HepG2 (cell line): ENCODE results near the gene GALNT18. TPM values are rescaled to one million over a fixed set of nuclear protein-coding genes. Genes with fewer than 3 reads are reported as not detected.

Experiments
- ATAC-seq: fragments of 200-7000 bp; cut with Tn5 transposase; 3 replicates; pipeline ENCODE4 v1.9.1; 2020; ENCODE audit warnings: mild to moderate bottlenecking, moderate library complexity
- BruUV-seq: library from RNA; stranded (reverse); fragments of 400-500 nt; replicated peaks from 2 replicates; lab custom pipeline; 2021; lab: Mats Ljungman, UMichigan
- CTCF ChIA-PET: fragments of 300-600 bp; formaldehyde crosslinking; extraction: SDS; loops from one replicate; lab custom pipeline; 2021; ENCODE audit warnings: low total read pairs, inconsistent platforms, low intra/inter-chr PET ratio; lab: Yijun Ruan, JAX
- POLR2A ChIA-PET: fragments of 350-600 bp; sonication (Branson Sonifier 250); formaldehyde crosslinking; loops from one replicate; lab custom pipeline; 2020; ENCODE audit warnings: antibody characterized with exemption, inconsistent platforms; lab: Yijun Ruan, JAX
- DNase-seq: peaks from one replicate; pipeline ENCODE4 v3.0.0-alpha.2; 2015; ENCODE audit warnings: low spot score
- FAIRE-seq: peaks from 3 replicates; lab custom pipeline; 2011; peaks lifted over from hg19 to GRCh38; lab: Jason Lieb, UNC
- H2AFZ ChIP-seq: one replicate; pipeline ENCODE4 v1.6.1; 2011; ENCODE audit warnings: low read length, inconsistent platforms
- H3K27ac ChIP-seq: fragments of 300-600 bp; 3 replicates; pipeline ENCODE4 v1.8.0; 2011; ENCODE audit warnings: mixed run types, mild to moderate bottlenecking, mixed read lengths, low read length, inconsistent platforms; ENCODE audit not compliant: insufficient read depth; ENCODE audit errors: extremely low read length
- H3K27me3 ChIP-seq, 2 experiments: fragments of 200-600 bp in 1 of 2; 2 replicates in 1 of 2; 3 replicates in 1 of 2; pipeline versions ENCODE4 v1.6.0 to v1.8.0; 2011; ENCODE audit warnings: low read length in 2 of 2, mild to moderate bottlenecking in 2 of 2, moderate library complexity in 2 of 2, inconsistent platforms in 1 of 2; ENCODE audit not compliant: insufficient read depth in 2 of 2, control insufficient read depth in 1 of 2
- H3K36me3 ChIP-seq, 2 experiments: fragments of 200-600 bp in 1 of 2; replicated peaks in 1 of 2; 2 replicates in 1 of 2; 3 replicates in 1 of 2; pipeline versions ENCODE4 v1.5.1 to v1.8.0; 2011; ENCODE audit warnings: low read length in 2 of 2, inconsistent platforms in 1 of 2; ENCODE audit not compliant: insufficient read depth in 2 of 2, control insufficient read depth in 1 of 2
- H3K4me1 ChIP-seq: 2 replicates; pipeline ENCODE4 v1.5.1; 2012; ENCODE audit warnings: low read length, inconsistent platforms; ENCODE audit not compliant: insufficient read depth
- H3K4me2 ChIP-seq: 2 replicates; pipeline ENCODE4 v1.6.0; 2011; ENCODE audit warnings: low read depth, low read length, inconsistent platforms
- H3K4me3 ChIP-seq, 3 experiments: fragments of 200-600 bp in 1 of 3; sonication (generic), shearing (Covaris generic) in 1 of 3; replicated peaks in 1 of 3; 2 replicates each; pipeline ENCODE4 v1.5.1; 2011 to 2016; ENCODE audit warnings: low read length in 3 of 3, inconsistent platforms in 2 of 3, low read depth in 2 of 3, mild to moderate bottlenecking in 2 of 3, control low read depth in 1 of 3, mixed read lengths in 1 of 3; ENCODE audit not compliant: insufficient read depth in 1 of 3
- H3K79me2 ChIP-seq: one replicate; pipeline ENCODE4 v1.6.1; 2011; ENCODE audit warnings: low read length, inconsistent platforms; ENCODE audit not compliant: insufficient read depth
- H3K9ac ChIP-seq: 2 replicates; pipeline ENCODE4 v1.6.0; 2011; ENCODE audit warnings: mild to moderate bottlenecking, low read depth, low read length, inconsistent platforms; ENCODE audit not compliant: insufficient read depth
- H3K9me3 ChIP-seq: 2 replicates; pipeline ENCODE4 v1.5.1; 2012; ENCODE audit warnings: mild to moderate bottlenecking, low read length
- H4K20me1 ChIP-seq: 2 replicates; pipeline ENCODE4 v1.6.0; 2011; ENCODE audit warnings: inconsistent platforms, mild to moderate bottlenecking, low read length, moderate library complexity; ENCODE audit not compliant: insufficient read depth
- BCL3 ChIP-seq: sonication (generic); formaldehyde crosslinking; IDR thresholded peaks from 2 replicates; pipeline ENCODE4 v1.5.1; 2020; ENCODE audit warnings: mild to moderate bottlenecking, missing genetic modification reagents, moderate library complexity
- HNRNPK ChIP-seq: fragments of 200-400 bp; formaldehyde crosslinking; IDR thresholded peaks from 2 replicates; pipeline ENCODE4 v1.6.1; 2018; ENCODE audit warnings: low read length, low read depth, moderate library complexity, mild to moderate bottlenecking; ENCODE audit not compliant: poor library complexity, severe bottlenecking
- NCOA1 ChIP-seq: sonication (generic); formaldehyde crosslinking; IDR thresholded peaks from 2 replicates; pipeline ENCODE4 v1.9.0; 2021; ENCODE audit warnings: missing genetic modification reagents
- NCOR1 ChIP-seq: fragments of 200-600 bp; sonication (generic); IDR thresholded peaks from 2 replicates; pipeline ENCODE4 v1.7.0; 2017; ENCODE audit warnings: antibody characterized with exemption, low read length, borderline replicate concordance
- SALL1 ChIP-seq: sonication (generic); formaldehyde crosslinking; IDR thresholded peaks from 2 replicates; pipeline ENCODE4 v1.8.0; 2022; ENCODE audit warnings: mild to moderate bottlenecking, missing genetic modification reagents
- STAG1 ChIP-seq: sonication (generic); formaldehyde crosslinking; IDR thresholded peaks from 2 replicates; pipeline ENCODE4 v1.4.0; 2020; ENCODE audit warnings: missing genetic modification reagents
- TRAFD1 ChIP-seq: sonication (generic); formaldehyde crosslinking; IDR thresholded peaks from 2 replicates; pipeline ENCODE4 v1.5.1; 2020; ENCODE audit warnings: missing genetic modification reagents, mild to moderate bottlenecking, borderline replicate concordance
- ZNF205 ChIP-seq: IDR thresholded peaks from 2 replicates; pipeline ENCODE4 v1.6.1; 2018; ENCODE audit warnings: missing biosample characterization, missing genetic modification reagents
- ZNF24 ChIP-seq: fragments of 450-650 bp; IDR thresholded peaks from 2 replicates; pipeline ENCODE4 v1.6.1; 2017; ENCODE audit warnings: antibody characterized with exemption, mild to moderate bottlenecking
- ZNF557 ChIP-seq: sonication (generic); formaldehyde crosslinking; IDR thresholded peaks from 2 replicates; pipeline ENCODE4 v1.4.0; 2020; ENCODE audit warnings: missing genetic modification reagents
- ZNF766 ChIP-seq: sonication (generic); formaldehyde crosslinking; IDR thresholded peaks from 2 replicates; pipeline ENCODE4 v1.5.0; 2020; ENCODE audit warnings: missing genetic modification reagents, borderline replicate concordance
- ZXDC ChIP-seq: sonication (generic); formaldehyde crosslinking; IDR thresholded peaks from 2 replicates; pipeline ENCODE4 v1.5.0; 2020; ENCODE audit warnings: mild to moderate bottlenecking, missing genetic modification reagents
- WGBS: methylation state at CpG from one replicate; pipeline ENCODE4 v1.1.6; 2017; ENCODE audit warnings: low lambda C conversion rate; 5-methylcytosine and 5-hydroxymethylcytosine counted together
- in situ Hi-C: cut with HindIII; loops from 2 replicates; pipeline ENCODE4 v1.10.0; 2017; ENCODE audit warnings: low pct_unique_long_range_greater_than_20kb; ENCODE audit not compliant: extremely low pct_ligation_motif_present
- intact Hi-C: fragments of 100-400 bp; cut with micrococcal nuclease; formaldehyde crosslinking; loops from one replicate; pipeline ENCODE4 v1.10.0; 2022; ENCODE audit not compliant: unreplicated experiment
- polyA plus RNA-seq, 8 experiments: library from polyadenylated mRNA; depleted of rRNA in 3 of 8; stranded (reverse) in 7 of 8; unstranded in 1 of 8; fragments of >200 nt; fragmentation: Illumina TruSeq in 4 of 8; extraction: Trizol in 4 of 8; gene quantifications; 2 replicates each; pipeline versions ENCODE4 v1.2.1 to v1.2.3, GENCODE V29; 2011 to 2016; ENCODE audit warnings: low read depth in 4 of 8, missing spikeins in 1 of 8, mixed read lengths in 1 of 8; ENCODE audit not compliant: insufficient read depth in 1 of 8
- total RNA-seq, 5 experiments: library from RNA; depleted of rRNA; stranded (reverse); fragments of >200 nt; fragmentation: Illumina TruSeq; extraction: Trizol; gene quantifications; 2 replicates each; pipeline ENCODE4 v1.2.3, GENCODE V29; 2016; ENCODE audit warnings: low read depth in 1 of 5

Gene GALNT18
- total and polyA plus RNA-seq, 2 of the 13 experiments (the other 11 are each of a cell fraction or from before 2014, with no cell fraction given), result 0.11 TPM; not detected in 1

GRCh38 chr11:11390068-11390771 is 231.6 kb downstream of the GALNT18 start:
- ChIA-PET CTCF (no interaction called here), POLR2A (no interaction called here)
- H3K27me3 ChIP-seq, result peaks cover 0 to 7% of the 10 kb centered on the region in 2 experiments; a peak in 2 of 5 replicates
- H2AFZ ChIP-seq, result no peak overlapping the region
- H3K9me3 ChIP-seq, result no peaks in the 10 kb centered on the region
- no peak overlapping the region for H3K27ac ChIP-seq
- DNase-seq, result no peak
- H3K36me3 ChIP-seq, result no peaks in the 10 kb centered on the region
- no peak overlapping the region for H3K4me3 ChIP-seq
- FAIRE-seq, result no peak
- no peaks in the 10 kb centered on the region for H3K79me2 ChIP-seq
- no peak overlapping the region for H3K4me2 ChIP-seq
- WGBS, result 0% methylated on average over 3 of the region's 5 CpGs
- H4K20me1 ChIP-seq, result no peaks in the 10 kb centered on the region
- H3K9ac ChIP-seq, result no peak overlapping the region
- intact Hi-C loops, result no loop called here
- no peaks in the 10 kb centered on the region for H3K4me1 ChIP-seq
- no peak for TF ChIP-seq ZNF557
- no peak for TF ChIP-seq NCOR1
- in situ Hi-C loops, result no loop called here
- no peak; the same call in 2 of the 3 replicates for ATAC-seq
- BruUV-seq, result no TSS peak

- no peak overlapping the region for H3K4me3 ChIP-seq
- 6% methylated on average over 3 of the region's 4 CpGs for WGBS
- in situ Hi-C loops, result no loop called here
- no peak overlapping the region for H3K4me2 ChIP-seq
- DNase-seq, result no peak
- H3K36me3 ChIP-seq, result no peaks in the 10 kb centered on the region
- H3K9ac ChIP-seq, result no peak overlapping the region
- no peak for FAIRE-seq
- no peaks in the 10 kb centered on the region for H4K20me1 ChIP-seq
- intact Hi-C loops, result no loop called here
- ChIA-PET CTCF (no interaction called here), POLR2A (no interaction called here)
- BruUV-seq, result no TSS peak
- H3K79me2 ChIP-seq, result no peaks in the 10 kb centered on the region
- H3K4me1 ChIP-seq, result no peaks in the 10 kb centered on the region
- H2AFZ ChIP-seq, result no peak overlapping the region
- H3K27me3 ChIP-seq, result peaks cover 0 to 7% of the 10 kb centered on the region in 2 experiments; a peak in 2 of 5 replicates
- H3K27ac ChIP-seq, result no peak overlapping the region
- ATAC-seq, result no peak
- H3K9me3 ChIP-seq, result no peaks in the 10 kb centered on the region
- TF ChIP-seq ZNF766, result no peak
- TF ChIP-seq ZNF205 (CRISPR knock-in tag), result no peak
- TF ChIP-seq TRAFD1, result no peak
- no peak for TF ChIP-seq BCL3 (CRISPR knock-in tag)
- no peak for TF ChIP-seq SALL1 (CRISPR knock-in tag)
- no peak for TF ChIP-seq STAG1 (CRISPR knock-in tag)
- no peak for TF ChIP-seq ZXDC (CRISPR knock-in tag)
- TF ChIP-seq NCOA1 (CRISPR knock-in tag), result no peak
- TF ChIP-seq ZNF24, result no peak
- TF ChIP-seq HNRNPK, result no peak
These were observed 232.6 kb downstream of the GALNT18 start for GRCh38 chr11:11389238-11389637.
